AG09309 (cell line): Measurements from ENCODE around the gene ZNF587.

Experiments
- DNase-seq: peaks from one replicate; pipeline ENCODE4 v3.0.0-alpha.2; 2010; ENCODE audit warnings: low read depth
- H3K4me3 ChIP-seq: 2 replicates; pipeline ENCODE4 v1.5.1; 2011; ENCODE audit warnings: mild to moderate bottlenecking, low read depth, low read length, moderate library complexity; ENCODE audit not compliant: control insufficient read depth
- TF ChIP-seq, protein P1 (sequence below): IDR thresholded peaks from 2 replicates; pipeline ENCODE4 v1.5.1; 2011; ENCODE audit warnings: mild to moderate bottlenecking, low read depth, low read length, inconsistent platforms; ENCODE audit not compliant: insufficient read depth, control insufficient read depth; ENCODE audit errors: missing control alignments

ZNF587 gene

DNA sequence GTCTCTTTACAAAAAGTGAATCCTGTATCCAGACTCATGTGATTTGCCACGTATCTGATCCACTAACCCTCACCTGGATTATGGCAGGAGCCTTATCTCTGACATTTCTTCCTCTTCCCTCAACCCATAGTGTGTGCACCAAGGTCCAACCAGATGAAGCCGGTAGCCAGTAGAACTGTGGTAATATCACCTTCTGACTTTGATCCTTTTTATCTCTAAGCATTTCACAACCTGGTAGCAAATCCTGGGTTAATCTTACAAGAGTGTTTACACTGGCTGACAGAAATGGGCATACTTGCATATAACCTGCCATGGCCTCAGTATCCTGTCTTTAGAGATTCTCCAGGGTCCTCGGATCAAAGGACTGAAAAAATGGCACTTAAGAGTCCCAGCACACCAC is 64.9 kb downstream of the ZNF587 start:
- DNase-seq, result no peak
- H3K4me3 ChIP-seq, result no peak overlapping the region
- TF ChIP-seq, protein P1, sequence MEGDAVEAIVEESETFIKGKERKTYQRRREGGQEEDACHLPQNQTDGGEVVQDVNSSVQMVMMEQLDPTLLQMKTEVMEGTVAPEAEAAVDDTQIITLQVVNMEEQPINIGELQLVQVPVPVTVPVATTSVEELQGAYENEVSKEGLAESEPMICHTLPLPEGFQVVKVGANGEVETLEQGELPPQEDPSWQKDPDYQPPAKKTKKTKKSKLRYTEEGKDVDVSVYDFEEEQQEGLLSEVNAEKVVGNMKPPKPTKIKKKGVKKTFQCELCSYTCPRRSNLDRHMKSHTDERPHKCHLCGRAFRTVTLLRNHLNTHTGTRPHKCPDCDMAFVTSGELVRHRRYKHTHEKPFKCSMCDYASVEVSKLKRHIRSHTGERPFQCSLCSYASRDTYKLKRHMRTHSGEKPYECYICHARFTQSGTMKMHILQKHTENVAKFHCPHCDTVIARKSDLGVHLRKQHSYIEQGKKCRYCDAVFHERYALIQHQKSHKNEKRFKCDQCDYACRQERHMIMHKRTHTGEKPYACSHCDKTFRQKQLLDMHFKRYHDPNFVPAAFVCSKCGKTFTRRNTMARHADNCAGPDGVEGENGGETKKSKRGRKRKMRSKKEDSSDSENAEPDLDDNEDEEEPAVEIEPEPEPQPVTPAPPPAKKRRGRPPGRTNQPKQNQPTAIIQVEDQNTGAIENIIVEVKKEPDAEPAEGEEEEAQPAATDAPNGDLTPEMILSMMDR, result no peak
